H9 (cell line): ENCODE measurements around the gene PREP. TPM values are rescaled to one million over a fixed set of nuclear protein-coding genes. Genes with fewer than 3 reads are reported as not detected.

ENCODE experiments used
- DNase-seq: peaks from one replicate; pipeline ENCODE4 v3.0.0-alpha.2; 2017
- H2AFZ ChIP-seq: one replicate; pipeline ENCODE4 v1.6.1; 2013; ENCODE audit warnings: mild to moderate bottlenecking, low read length, control low read depth, moderate library complexity
- H2AK5ac ChIP-seq: 2 replicates; pipeline ENCODE4 v1.6.1; 2013; ENCODE audit warnings: low read length, control low read depth, mixed read lengths; ENCODE audit not compliant: insufficient read length
- H2BK120ac ChIP-seq: one replicate; pipeline ENCODE4 v1.6.1; 2013; ENCODE audit warnings: low read depth, mild to moderate bottlenecking, low read length, control low read depth, inconsistent platforms; ENCODE audit not compliant: poor library complexity, severe bottlenecking
- H2BK12ac ChIP-seq: 2 replicates; pipeline ENCODE4 v1.6.1; 2013; ENCODE audit warnings: low read length, control low read depth, mixed read lengths, low read depth; ENCODE audit not compliant: insufficient read length
- H2BK15ac ChIP-seq: 2 replicates; pipeline ENCODE4 v1.6.1; 2013; ENCODE audit warnings: low read depth, low read length, control low read depth
- H2BK20ac ChIP-seq: one replicate; pipeline ENCODE4 v1.6.1; 2013; ENCODE audit warnings: low read depth, mild to moderate bottlenecking, low read length, control low read depth, inconsistent platforms; ENCODE audit not compliant: poor library complexity, severe bottlenecking
- H2BK5ac ChIP-seq: 2 replicates; pipeline ENCODE4 v1.6.1; 2013; ENCODE audit warnings: low read length, control low read depth, mixed read lengths; ENCODE audit not compliant: insufficient read length
- H3K14ac ChIP-seq: 2 replicates; pipeline ENCODE4 v1.6.1; 2013; ENCODE audit warnings: low read length, control low read depth; ENCODE audit not compliant: insufficient read depth
- H3K18ac ChIP-seq: 2 replicates; pipeline ENCODE4 v1.6.1; 2013; ENCODE audit warnings: low read depth, mild to moderate bottlenecking, mixed read lengths, low read length, control low read depth; ENCODE audit not compliant: insufficient read length
- H3K23ac ChIP-seq: 2 replicates; pipeline ENCODE4 v1.6.1; 2013; ENCODE audit warnings: low read length, control low read depth, mixed read lengths, low read depth; ENCODE audit not compliant: insufficient read length
- H3K23me2 ChIP-seq: 2 replicates; pipeline ENCODE4 v1.6.1; 2013; ENCODE audit warnings: low read depth, mild to moderate bottlenecking, mixed read lengths, low read length, control low read depth; ENCODE audit not compliant: insufficient read length, poor library complexity, severe bottlenecking
- H3K27ac ChIP-seq: 2 replicates; pipeline ENCODE4 v1.5.1; 2013; ENCODE audit warnings: low read length, control low read depth, mixed read lengths, low read depth; ENCODE audit not compliant: insufficient read length
- H3K27me3 ChIP-seq: 2 replicates; pipeline ENCODE4 v1.6.1; 2013; ENCODE audit warnings: low read length, control low read depth, inconsistent platforms; ENCODE audit not compliant: insufficient read depth
- H3K4ac ChIP-seq: 2 replicates; pipeline ENCODE4 v1.6.1; 2013; ENCODE audit warnings: low read depth, mild to moderate bottlenecking, control low read depth, inconsistent platforms, low read length, moderate library complexity
- H3K4me1 ChIP-seq: 2 replicates; pipeline ENCODE4 v1.6.1; 2013; ENCODE audit warnings: low read length, control low read depth, inconsistent platforms; ENCODE audit not compliant: insufficient read depth
- H3K4me2 ChIP-seq: 2 replicates; pipeline ENCODE4 v1.6.1; 2013; ENCODE audit warnings: low read length, control low read depth, mixed read lengths; ENCODE audit not compliant: insufficient read length, insufficient read depth
- H3K56ac ChIP-seq: 2 replicates; pipeline ENCODE4 v1.6.1; 2013; ENCODE audit warnings: low read depth, mild to moderate bottlenecking, mixed read lengths, low read length, control low read depth; ENCODE audit not compliant: insufficient read length
- H3K79me1 ChIP-seq: 2 replicates; pipeline ENCODE4 v1.6.1; 2013; ENCODE audit warnings: low read depth, mild to moderate bottlenecking, moderate library complexity, low read length, control low read depth, inconsistent platforms; ENCODE audit not compliant: insufficient read depth, poor library complexity, severe bottlenecking
- H3K79me2 ChIP-seq: 2 replicates; pipeline ENCODE4 v1.6.1; 2013; ENCODE audit warnings: low read length, control low read depth, inconsistent platforms; ENCODE audit not compliant: insufficient read depth
- H3K9ac ChIP-seq: 2 replicates; pipeline ENCODE4 v1.6.1; 2013; ENCODE audit warnings: low read length, control low read depth, mixed read lengths; ENCODE audit not compliant: insufficient read length; ENCODE audit errors: extremely low read depth
- H3K9me3 ChIP-seq: one replicate; pipeline ENCODE4 v1.6.1; 2013; ENCODE audit warnings: low read depth, low read length, inconsistent platforms; ENCODE audit not compliant: control insufficient read depth
- H3T11ph ChIP-seq: one replicate; pipeline ENCODE4 v1.6.1; 2013; ENCODE audit warnings: mild to moderate bottlenecking, low read length, control low read depth, inconsistent platforms
- H4K20me1 ChIP-seq: one replicate; pipeline ENCODE4 v1.6.1; 2013; ENCODE audit not compliant: control insufficient read depth, insufficient read length, insufficient read depth
- H4K5ac ChIP-seq: 2 replicates; pipeline ENCODE4 v1.6.1; 2013; ENCODE audit warnings: low read depth, mild to moderate bottlenecking, mixed read lengths, low read length, control low read depth; ENCODE audit not compliant: insufficient read length
- H4K8ac ChIP-seq: replicated peaks from 2 replicates; pipeline ENCODE4 v1.6.1; 2013; ENCODE audit warnings: low read length, control low read depth, mixed read lengths, low read depth; ENCODE audit not compliant: insufficient read length
- H4K91ac ChIP-seq: 2 replicates; pipeline ENCODE4 v1.6.1; 2013; ENCODE audit warnings: low read depth, mild to moderate bottlenecking, moderate library complexity, mixed read lengths, low read length, control low read depth; ENCODE audit not compliant: insufficient read length
- H3K27ac Mint-ChIP-seq, 3 experiments: 2 replicates in 2 of 3; 3 replicates in 1 of 3; pipeline ENCODE4 v1.8.0; 2020 to 2021; ENCODE audit warnings: mixed read lengths in 3 of 3, mild to moderate bottlenecking in 1 of 3, moderate library complexity in 1 of 3
- H3K27me3 Mint-ChIP-seq: 2 replicates; pipeline ENCODE4 v1.8.0; 2021; ENCODE audit warnings: low read depth, mild to moderate bottlenecking, moderate library complexity, mixed read lengths
- H3K36me3 Mint-ChIP-seq, 3 experiments: 2 replicates in 2 of 3; 3 replicates in 1 of 3; pipeline ENCODE4 v1.8.0; 2020 to 2021; ENCODE audit warnings: low read depth in 3 of 3, mixed read lengths in 3 of 3; ENCODE audit not compliant: insufficient read depth in 1 of 3
- H3K4me1 Mint-ChIP-seq, 2 experiments: 2 replicates each; pipeline ENCODE4 v1.8.0; 2020; ENCODE audit warnings: mixed read lengths in 2 of 2
- H3K4me3 Mint-ChIP-seq, 2 experiments: 2 replicates in 1 of 2; 3 replicates in 1 of 2; pipeline ENCODE4 v1.8.0; 2020 to 2021; ENCODE audit warnings: mild to moderate bottlenecking in 2 of 2, mixed read lengths in 2 of 2, moderate library complexity in 1 of 2
- H3K9me3 Mint-ChIP-seq, 2 experiments: 2 replicates in 1 of 2; 3 replicates in 1 of 2; pipeline ENCODE4 v1.8.0; 2020; ENCODE audit warnings: mild to moderate bottlenecking in 2 of 2, mixed read lengths in 2 of 2, moderate library complexity in 1 of 2
- CTCF ChIP-seq: fragments of 200-600 bp; sonication (generic); conservative IDR thresholded peaks from 3 replicates; pipeline ENCODE4 v1.8.0; 2021; ENCODE audit warnings: antibody characterized with exemption, mild to moderate bottlenecking
- WGBS: extraction: QIAGEN DNeasy Blood & Tissue Kit; methylation state at CpG from one replicate; pipeline ENCODE4 v1.1.7; 2013; ENCODE audit warnings: missing lambda C conversion rate, low lambda C conversion rate, mixed read lengths; ENCODE audit not compliant: insufficient read length; ENCODE audit errors: extremely low coverage; 5-methylcytosine and 5-hydroxymethylcytosine counted together
- total RNA-seq: library from RNA; stranded (reverse); gene quantifications from 2 replicates; pipeline ENCODE4 v1.2.1, GENCODE V29; 2021

PREP gene
- total RNA-seq, 1 experiment from 2014 or later = 54.0 TPM

GRCh38 chr6:105272786-105273185, 130.1 kb downstream of the PREP start:
- Histone ChIP-seq H3K27me3 (no peaks in the 10 kb centered on the region), H3K9ac (no peak overlapping the region), H3K27ac (no peak overlapping the region), H2BK12ac (no peak overlapping the region), H4K8ac (no peak overlapping the region), H2BK15ac (no peak overlapping the region), H4K91ac (no peak overlapping the region), H3K79me1 (no peaks in the 10 kb centered on the region), H4K20me1 (no peaks in the 10 kb centered on the region), H3K14ac (no peak overlapping the region), H2AFZ (no peak overlapping the region), H3K18ac (no peak overlapping the region), H3K4me2 (no peak overlapping the region), H2BK5ac (no peak overlapping the region), H3K23ac (no peak overlapping the region), H3K56ac (no peak overlapping the region), H2BK120ac (no peak overlapping the region), H3K23me2 (no peaks in the 10 kb centered on the region), H2AK5ac (no peak overlapping the region), H2BK20ac (no peak overlapping the region), H3K9me3 (no peaks in the 10 kb centered on the region), H3K4ac (no peak overlapping the region), H3T11ph (no peak overlapping the region), H3K79me2 (no peaks in the 10 kb centered on the region), H4K5ac (no peak overlapping the region), H3K4me1 (no peaks in the 10 kb centered on the region)
- Mint-ChIP-seq H3K4me3 (no peak overlapping the region), H3K27me3 (no peaks in the 10 kb centered on the region), H3K27ac (peak overlapping the region in 2 of 3 experiments; percentile 29 to 75; a peak in 2 of 7 replicates), H3K36me3 (peaks cover 12 to 22% (median 16%) of the 10 kb centered on the region in 3 experiments; a peak in 6 of 7 replicates), H3K9me3 (no peaks in the 10 kb centered on the region), H3K4me1 (peaks cover 14 to 22% of the 10 kb centered on the region in 2 experiments)
- DNase-seq = peak; percentile 66
- no peak for TF ChIP-seq CTCF
- no CpG with 5 or more reads among the region's 6 CpGs for WGBS
